Hepatocyte (in vitro differentiated cells): ENCODE measurements around the gene SPRED2. TPM values are rescaled to one million over a fixed set of nuclear protein-coding genes. Genes with fewer than 3 reads are reported as not detected.

Source experiments
- DNase-seq: peaks from one replicate; pipeline ENCODE4 v3.0.0-alpha.2; 2016; ENCODE audit warnings: low spot score
- H2AFZ ChIP-seq: fragments of 200-600 bp; sonication (generic); 2 replicates; pipeline ENCODE4 v1.6.0; 2016; ENCODE audit warnings: antibody characterized with exemption, mild to moderate bottlenecking
- H3K27ac ChIP-seq: fragments of 200-600 bp; sonication (generic); 2 replicates; pipeline ENCODE4 v1.5.1; 2016; ENCODE audit warnings: mild to moderate bottlenecking
- H3K27me3 ChIP-seq: fragments of 200-600 bp; sonication (generic); 2 replicates; pipeline ENCODE4 v1.6.1; 2016
- H3K36me3 ChIP-seq: fragments of 200-600 bp; sonication (generic); replicated peaks from 2 replicates; pipeline ENCODE4 v1.5.1; 2016; ENCODE audit warnings: low read depth; ENCODE audit not compliant: insufficient read depth
- H3K4me1 ChIP-seq: fragments of 200-600 bp; sonication (generic); 2 replicates; pipeline ENCODE4 v1.5.1; 2016; ENCODE audit warnings: mild to moderate bottlenecking, moderate library complexity; ENCODE audit not compliant: insufficient read depth
- H3K4me2 ChIP-seq: fragments of 200-600 bp; sonication (generic); 2 replicates; pipeline ENCODE4 v1.6.0; 2016
- H3K4me3 ChIP-seq: fragments of 200-600 bp; sonication (generic); 2 replicates; pipeline ENCODE4 v1.5.1; 2016; ENCODE audit warnings: mild to moderate bottlenecking
- H3K79me2 ChIP-seq: fragments of 200-600 bp; sonication (generic); 2 replicates; pipeline ENCODE4 v1.6.0; 2017; ENCODE audit warnings: mild to moderate bottlenecking
- H3K9me2 ChIP-seq: fragments of 200-600 bp; sonication (generic); replicated peaks from 2 replicates; pipeline ENCODE4 v1.6.0; 2017; ENCODE audit warnings: mild to moderate bottlenecking; ENCODE audit not compliant: insufficient read depth
- H3K9me3 ChIP-seq: fragments of 200-600 bp; sonication (generic); 2 replicates; pipeline ENCODE4 v1.5.1; 2016; ENCODE audit warnings: low read depth, mild to moderate bottlenecking
- H4K20me1 ChIP-seq: fragments of 200-600 bp; sonication (generic); 2 replicates; pipeline ENCODE4 v1.6.0; 2016; ENCODE audit warnings: mild to moderate bottlenecking; ENCODE audit not compliant: insufficient read depth, poor library complexity, severe bottlenecking
- CTCF ChIP-seq: fragments of 200-600 bp; sonication (generic); IDR thresholded peaks from 2 replicates; pipeline ENCODE4 v1.5.1; 2016; ENCODE audit warnings: antibody characterized with exemption, mild to moderate bottlenecking; ENCODE audit not compliant: poor library complexity
- EZH2 ChIP-seq: fragments of 200-600 bp; sonication (generic); IDR thresholded peaks from 2 replicates; pipeline ENCODE4 v1.6.1; 2016; ENCODE audit warnings: antibody characterized with exemption, mild to moderate bottlenecking, borderline replicate concordance
- EZH2phosphoT487 ChIP-seq: fragments of 200-600 bp; sonication (generic); IDR thresholded peaks from one replicate; pipeline ENCODE4 v1.6.1; 2018; ENCODE audit warnings: antibody characterized with exemption, mild to moderate bottlenecking, low read depth, moderate library complexity; ENCODE audit not compliant: unreplicated experiment, severe bottlenecking
- WGBS: methylation state at CpG from one replicate; pipeline ENCODE4 v1.1.6; 2016; ENCODE audit warnings: low lambda C conversion rate; ENCODE audit errors: missing lambda C conversion rate; 5-methylcytosine and 5-hydroxymethylcytosine counted together
- polyA plus RNA-seq: library from polyadenylated mRNA; unstranded; fragments of >200 nt; fragmentation: Nextera tagmentation; extraction: Ambion mirVana; gene quantifications from 2 replicates; pipeline ENCODE4 v1.2.1, GENCODE V29; 2016
- total RNA-seq: library from RNA; depleted of rRNA; stranded (reverse); fragments of >200 nt; gene quantifications from 2 replicates; pipeline ENCODE4 v1.2.3, GENCODE V29; 2014

The SPRED2 gene
- total and polyA plus RNA-seq, 2 experiments from 2014 or later, result 12.7 to 14.1 TPM

GRCh38 chr2:65465124-65465523 lies 32.7 kb upstream of the SPRED2 start:
- no peaks in the 10 kb centered on the region for H3K9me2 ChIP-seq
- H3K27ac ChIP-seq, result no peak overlapping the region
- H3K9me3 ChIP-seq, result no peaks in the 10 kb centered on the region
- no peak overlapping the region for H3K4me2 ChIP-seq
- no peaks in the 10 kb centered on the region for H3K27me3 ChIP-seq
- WGBS, result 67% methylated on average over 5 of the region's 5 CpGs
- H3K4me3 ChIP-seq, result no peak overlapping the region
- H3K36me3 ChIP-seq, result no peaks in the 10 kb centered on the region
- no peaks in the 10 kb centered on the region for H4K20me1 ChIP-seq
- no peak for DNase-seq
- no peaks in the 10 kb centered on the region for H3K4me1 ChIP-seq
- no peaks in the 10 kb centered on the region for H3K79me2 ChIP-seq
- H2AFZ ChIP-seq, result no peak overlapping the region
- no peak for TF ChIP-seq EZH2phosphoT487
- no peak for TF ChIP-seq EZH2
- no peak for TF ChIP-seq CTCF

- Histone ChIP-seq H3K4me1 (no peaks in the 10 kb centered on the region), H3K4me2 (no peak overlapping the region), H3K9me3 (no peaks in the 10 kb centered on the region), H3K36me3 (no peaks in the 10 kb centered on the region), H4K20me1 (no peaks in the 10 kb centered on the region), H3K9me2 (no peaks in the 10 kb centered on the region), H3K27me3 (no peaks in the 10 kb centered on the region), H2AFZ (no peak overlapping the region), H3K79me2 (no peaks in the 10 kb centered on the region), H3K4me3 (no peak overlapping the region), H3K27ac (no peak overlapping the region)
- DNase-seq, result no peak
- TF ChIP-seq CTCF (no peak), EZH2phosphoT487 (no peak), EZH2 (no peak)
- 51% methylated on average over 3 of the region's 3 CpGs for WGBS
Observed at GRCh38 chr2:65464604-65465003, 32.2 kb upstream of the SPRED2 start.

- 64% methylated on average over 3 of the region's 3 CpGs for WGBS
- Histone ChIP-seq H3K4me3 (no peak overlapping the region), H3K27me3 (no peaks in the 10 kb centered on the region), H3K4me2 (no peak overlapping the region), H3K79me2 (no peaks in the 10 kb centered on the region), H3K9me3 (no peaks in the 10 kb centered on the region), H3K9me2 (no peaks in the 10 kb centered on the region), H4K20me1 (no peaks in the 10 kb centered on the region), H2AFZ (no peak overlapping the region), H3K27ac (no peak overlapping the region), H3K4me1 (no peaks in the 10 kb centered on the region), H3K36me3 (no peaks in the 10 kb centered on the region)
- DNase-seq, result no peak
- TF ChIP-seq EZH2phosphoT487 (no peak), CTCF (no peak), EZH2 (no peak)
Observed at GRCh38 chr2:65458999-65459398, 26.6 kb upstream of the SPRED2 start.

- H3K27me3 ChIP-seq, result no peaks in the 10 kb centered on the region
- H3K27ac ChIP-seq, result no peak overlapping the region
- no peak for DNase-seq
- H4K20me1 ChIP-seq, result no peaks in the 10 kb centered on the region
- H3K9me3 ChIP-seq, result no peaks in the 10 kb centered on the region
- no peak for TF ChIP-seq CTCF
- no peak for TF ChIP-seq EZH2
- TF ChIP-seq EZH2phosphoT487, result no peak
- 77% methylated on average over 2 of the region's 2 CpGs for WGBS
- no peaks in the 10 kb centered on the region for H3K4me1 ChIP-seq
- H3K9me2 ChIP-seq, result no peaks in the 10 kb centered on the region
- no peak overlapping the region for H2AFZ ChIP-seq
- no peak overlapping the region for H3K4me3 ChIP-seq
- H3K36me3 ChIP-seq, result no peaks in the 10 kb centered on the region
- no peaks in the 10 kb centered on the region for H3K79me2 ChIP-seq
- H3K4me2 ChIP-seq, result no peak overlapping the region
Observed at GRCh38 chr2:65456886-65457285, 24.5 kb upstream of the SPRED2 start.
